GM10847 (cell line): ENCODE results near the gene COMTD1.
A peak's percentile ranks its signal among the peaks of the same experiment; 100 is the strongest.

Experiments
- POLR2A ChIP-seq: IDR thresholded peaks from 2 replicates; pipeline ENCODE4 v1.6.1; 2011; ENCODE audit not compliant: insufficient read length; ENCODE audit errors: extremely low read depth

COMTD1 gene

DNA sequence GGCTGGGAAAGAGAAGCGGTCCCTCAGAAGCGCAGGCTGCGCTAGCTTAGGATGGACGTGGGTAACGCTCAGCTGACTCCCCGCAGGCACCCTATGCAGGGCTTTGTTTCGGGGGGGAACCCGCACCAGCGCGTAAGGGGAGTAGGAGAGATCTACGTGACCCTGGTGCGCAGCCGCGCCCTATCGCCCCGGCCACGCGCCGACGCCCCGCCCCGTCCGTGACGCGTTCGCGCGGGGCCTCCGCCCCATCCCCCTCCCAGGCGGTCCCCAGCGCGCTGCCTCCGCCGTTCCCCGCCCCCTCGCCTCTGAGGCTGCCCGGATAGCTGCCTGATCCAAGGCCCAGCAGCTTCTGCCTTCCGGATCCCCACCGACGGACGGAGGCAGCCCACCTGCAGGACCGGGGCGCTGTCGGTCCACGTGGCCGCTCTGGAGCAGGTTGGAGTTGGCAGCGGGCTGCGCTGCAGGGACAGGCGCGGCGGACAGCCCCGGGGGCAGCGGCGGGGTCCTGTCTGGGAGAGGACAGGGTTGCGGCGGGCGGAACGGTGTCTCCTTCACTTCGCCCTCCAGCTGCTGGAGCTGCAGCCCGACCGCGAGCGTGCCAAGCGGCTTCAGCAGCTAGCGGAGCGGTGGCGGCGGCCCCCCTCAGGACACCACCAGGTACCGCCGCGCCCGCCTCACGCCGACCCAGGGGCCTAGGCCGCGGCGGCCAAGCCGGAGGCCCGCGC lies 25.3 kb downstream of the COMTD1 start, which contains the start of gene VDAC2:
VDAC2 (plus strand) TSS at position 515 of the 725 bp plus-strand sequence. CDS start 363 bp downstream, outside the sequence.
- peak; percentile 54 for TF ChIP-seq POLR2A

- peak; percentile 50 for TF ChIP-seq POLR2A
Observed at GRCh38 chr10:75209921-75210281, 25.9 kb downstream of the COMTD1 start.

DNA sequence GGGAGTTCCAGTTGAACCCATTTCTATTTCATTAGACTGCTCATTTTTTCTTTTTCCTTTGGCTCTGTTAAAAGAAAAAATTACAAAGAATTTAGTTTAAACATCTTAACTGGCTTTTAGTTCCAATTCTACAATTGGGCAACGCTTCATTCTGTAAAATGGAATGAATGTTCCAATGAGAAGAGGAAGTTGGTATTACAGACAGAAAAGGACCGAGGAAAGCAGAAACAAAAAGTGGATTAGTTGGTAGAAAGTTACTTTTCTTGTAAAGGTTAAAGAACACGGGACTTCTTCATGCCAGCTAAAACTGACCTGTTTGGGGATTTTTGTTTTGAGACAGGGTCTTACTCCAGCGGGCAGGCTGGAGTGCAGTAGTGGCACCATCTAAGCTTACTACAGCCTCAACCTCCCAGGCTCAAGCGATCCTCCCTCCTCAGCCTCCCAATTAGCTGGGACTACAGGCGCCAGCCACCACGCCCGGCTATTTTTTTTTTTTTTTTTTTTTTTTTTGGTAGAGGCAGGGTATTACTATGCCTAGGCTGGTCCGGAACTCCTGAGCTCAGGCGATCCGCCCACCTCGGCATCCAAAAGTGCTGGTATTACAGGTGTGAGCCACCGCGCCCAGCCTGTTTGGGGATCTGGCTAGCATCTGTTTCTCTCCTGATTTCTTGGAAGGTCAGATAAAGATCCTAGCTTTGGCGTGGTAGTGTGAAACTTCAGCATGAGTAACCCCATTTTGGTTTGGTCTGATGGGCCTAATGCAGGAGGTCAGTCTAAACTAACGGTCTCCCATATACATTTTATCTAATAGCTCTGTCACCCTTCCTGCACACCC lies 26.5 kb downstream of the COMTD1 start:
- no peak for TF ChIP-seq POLR2A

DNA sequence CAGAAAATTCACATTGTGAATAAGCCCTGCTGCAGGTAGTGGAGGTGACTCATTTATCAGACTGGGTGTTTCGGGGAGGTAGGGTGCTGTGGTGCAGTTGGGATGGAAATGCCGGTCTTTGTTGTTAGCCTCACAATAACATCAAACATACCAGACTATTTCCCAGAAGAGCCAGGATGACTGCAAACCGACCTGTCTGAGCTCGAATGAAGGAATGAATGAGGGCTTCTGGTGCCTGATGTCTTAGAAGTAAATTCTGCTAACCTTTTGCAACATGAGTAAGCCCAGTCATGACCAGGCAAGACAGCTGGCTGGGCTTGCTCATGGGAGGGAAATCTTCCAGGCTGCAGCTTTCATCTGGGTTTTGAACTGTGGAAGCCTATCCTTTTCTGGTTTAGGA lies 27.6 kb downstream of the COMTD1 start:
- TF ChIP-seq POLR2A = no peak

- no peak for TF ChIP-seq POLR2A
Observed at GRCh38 chr10:75207857-75208144, 28.0 kb downstream of the COMTD1 start.

GRCh38 chr10:75207079-75207856 lies 28.5 kb downstream of the COMTD1 start:
- no peak for TF ChIP-seq POLR2A

GRCh38 chr10:75205908-75206307 lies 29.8 kb downstream of the COMTD1 start:
- TF ChIP-seq POLR2A = no peak

DNA sequence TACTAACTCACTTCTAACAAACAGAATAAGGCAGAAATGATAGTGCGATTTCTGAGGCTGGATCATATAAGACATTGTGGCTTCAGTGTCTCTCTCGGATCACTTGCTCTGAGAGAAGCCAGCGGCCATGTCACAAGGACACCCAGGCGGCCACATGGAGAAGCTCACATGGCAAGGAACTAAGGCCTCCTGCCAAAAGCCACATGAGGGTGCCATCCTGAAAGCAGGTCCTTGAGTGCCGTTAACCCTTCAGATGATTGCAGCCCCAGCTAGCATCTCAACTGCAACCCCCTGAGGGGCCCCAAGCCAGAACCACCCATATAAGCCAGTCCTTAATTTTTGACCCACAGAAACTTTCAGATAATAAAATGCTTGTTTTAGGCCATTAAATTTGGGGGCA lies 32.0 kb downstream of the COMTD1 start:
- no peak for TF ChIP-seq POLR2A

DNA sequence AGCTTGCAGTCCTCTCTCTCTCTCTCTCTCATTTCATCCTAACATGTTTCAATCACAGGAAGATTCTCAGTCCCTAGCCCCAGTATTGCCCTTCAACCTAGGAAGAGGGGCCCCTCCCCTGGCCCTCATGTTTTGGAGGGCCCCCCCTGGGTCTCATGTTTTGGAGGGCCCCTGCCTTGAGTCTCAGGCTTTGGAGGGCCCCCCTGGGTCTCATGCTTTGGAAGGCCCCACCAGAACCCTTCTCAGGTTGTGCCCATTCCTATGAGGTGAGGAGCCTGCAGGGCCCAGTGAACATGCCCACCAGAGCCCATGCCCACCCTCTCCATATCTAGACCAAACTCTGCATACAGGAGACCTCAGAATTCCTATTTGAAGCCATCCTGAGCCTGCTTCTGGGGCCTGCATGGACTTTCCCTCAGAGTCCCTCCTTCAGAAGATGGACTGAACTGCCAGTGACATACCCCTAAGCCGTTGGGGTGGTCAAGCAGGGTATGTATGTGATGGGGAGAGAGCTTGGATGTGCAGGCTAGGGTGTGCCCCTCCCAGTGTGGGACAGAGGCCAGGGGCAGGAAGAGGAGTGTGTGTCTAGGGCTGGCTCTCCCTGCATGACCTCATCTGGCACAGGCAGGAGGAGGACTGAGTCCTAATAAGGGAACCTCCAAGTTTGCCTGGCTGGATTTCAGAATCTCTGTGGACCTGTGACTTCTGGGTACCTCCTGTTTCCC lies 33.3 kb downstream of the COMTD1 start:
- no peak for TF ChIP-seq POLR2A

- no peak for TF ChIP-seq POLR2A
Observed at GRCh38 chr10:75201793-75202307, 33.9 kb downstream of the COMTD1 start.

DNA sequence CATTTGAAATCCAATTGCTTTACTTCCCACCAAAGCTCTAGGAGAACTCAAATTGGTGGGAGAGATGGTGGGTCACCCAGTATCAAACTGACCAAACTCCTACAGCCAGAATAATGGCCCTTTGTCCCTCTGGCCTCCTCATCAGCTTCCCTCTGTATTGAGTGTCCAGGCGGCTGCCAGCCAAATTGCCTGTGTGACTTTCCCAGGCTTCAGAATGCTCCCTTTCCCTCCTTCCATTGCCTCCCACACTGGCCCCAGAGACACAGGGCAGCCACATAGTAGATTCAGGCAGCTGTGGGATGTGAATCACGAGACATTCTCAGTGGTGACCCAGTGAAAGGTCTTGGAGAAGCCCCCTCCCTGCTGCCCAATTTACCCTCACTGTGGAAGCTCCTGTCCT lies 37.9 kb downstream of the COMTD1 start:
- no peak for TF ChIP-seq POLR2A

DNA sequence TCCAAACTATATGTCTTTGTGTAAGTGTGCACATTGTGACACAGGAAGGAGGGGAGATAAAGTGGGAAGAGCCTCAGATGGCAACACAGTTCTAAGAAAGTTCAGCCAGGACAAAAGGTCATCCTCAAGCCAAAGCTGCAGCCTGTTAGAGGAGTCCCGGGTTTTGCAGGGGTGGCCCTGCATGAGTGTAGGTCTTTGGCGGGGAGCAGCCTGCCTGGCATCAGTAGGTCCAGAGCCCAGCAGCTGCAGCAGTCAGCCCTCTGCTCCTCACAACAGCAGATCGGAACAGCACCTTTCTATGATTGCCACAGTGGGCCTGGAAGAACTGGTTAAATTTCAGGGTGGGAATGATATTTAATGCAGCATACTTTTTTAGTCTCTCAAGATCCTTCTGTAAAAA lies 38.7 kb downstream of the COMTD1 start:
- no peak for TF ChIP-seq POLR2A

DNA sequence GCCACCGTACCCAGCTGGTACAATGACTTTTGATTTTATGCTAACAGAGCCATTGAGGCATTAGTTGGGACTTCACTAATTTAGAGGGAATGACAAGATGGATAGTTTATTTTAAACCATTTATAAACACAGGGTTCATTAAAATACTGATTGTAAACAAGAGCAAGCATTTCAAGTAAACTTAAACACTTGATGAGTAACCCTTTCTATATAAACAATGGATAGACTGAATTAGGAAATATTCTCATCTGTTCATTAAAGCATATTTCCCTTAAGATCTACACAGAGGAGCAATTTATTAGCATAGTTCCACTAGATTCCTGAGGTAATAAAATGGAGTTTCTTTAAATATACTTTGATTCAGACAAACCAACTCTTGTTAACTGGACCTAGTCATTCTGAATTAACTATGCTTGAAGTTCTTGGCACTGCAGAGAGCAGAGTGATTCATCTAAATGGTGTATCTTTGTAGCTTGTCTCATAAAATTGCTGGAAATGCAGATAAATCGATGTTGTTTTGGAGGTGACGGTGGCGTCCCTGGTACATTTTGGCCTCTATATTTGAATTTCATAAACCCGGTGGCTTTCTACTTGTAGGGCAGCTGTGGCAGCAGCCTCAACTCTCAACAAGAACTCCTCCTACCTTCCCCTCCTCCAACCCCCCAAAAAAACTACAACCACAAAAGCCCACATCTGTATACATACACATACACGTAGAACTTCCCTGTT lies 40.6 kb downstream of the COMTD1 start:
- no peak for TF ChIP-seq POLR2A

DNA sequence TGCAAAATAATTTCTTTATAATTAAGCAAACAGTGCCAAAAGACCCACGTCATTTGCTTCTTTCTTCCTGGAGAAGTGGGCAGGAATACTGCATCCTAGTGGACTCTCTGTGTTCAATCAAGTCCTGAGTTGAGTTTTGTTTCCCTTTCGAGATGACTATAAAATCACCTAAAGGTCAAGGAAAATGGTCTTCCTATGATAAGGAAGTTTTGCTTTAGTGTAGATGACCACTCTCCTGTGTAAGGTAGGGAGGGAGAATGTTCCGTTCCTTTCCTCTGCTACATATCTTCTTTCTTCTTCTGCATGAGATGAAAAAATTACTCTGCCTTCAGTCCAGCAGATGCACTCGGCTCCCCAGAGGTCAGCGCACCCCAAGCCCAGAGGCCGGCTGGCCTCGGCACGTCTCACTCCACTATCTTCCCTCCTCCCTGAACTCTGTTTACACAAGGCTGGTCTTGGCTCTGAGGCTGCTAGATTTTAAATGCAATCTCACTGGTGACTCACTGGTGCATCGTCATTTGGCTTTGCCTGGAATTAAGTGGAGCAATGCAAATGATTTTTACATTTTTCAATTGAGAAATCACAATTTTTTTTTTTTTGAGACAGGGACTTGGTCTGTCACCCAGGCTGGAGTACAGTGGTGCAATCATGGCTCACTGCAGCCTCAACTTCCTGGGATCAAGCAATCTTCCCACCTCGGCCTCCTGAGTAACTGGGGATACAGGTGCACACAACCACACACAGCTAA lies 43.8 kb downstream of the COMTD1 start:
- TF ChIP-seq POLR2A = no peak
